GM12892 (cell line): ENCODE results near the gene PCDHA3.
"Not testable (repeated sequence)": the region's sequence is repeated elsewhere in the genome, so short reads cannot be mapped to it uniquely, and the experiment has no call there.

Experiments used
- POLR2A ChIP-seq: IDR thresholded peaks from 2 replicates; pipeline ENCODE4 v1.6.1; 2011; ENCODE audit warnings: low read depth, low read length, control low read depth
- POLR2AphosphoS5 ChIP-seq: IDR thresholded peaks from 2 replicates; pipeline ENCODE4 v1.6.1; 2011; ENCODE audit warnings: low read depth, low read length, control low read depth
- TAF1 ChIP-seq: IDR thresholded peaks from 2 replicates; pipeline ENCODE4 v1.6.1; 2011; ENCODE audit warnings: low read depth, mild to moderate bottlenecking, control low read depth, low read length, borderline replicate concordance

DNA sequence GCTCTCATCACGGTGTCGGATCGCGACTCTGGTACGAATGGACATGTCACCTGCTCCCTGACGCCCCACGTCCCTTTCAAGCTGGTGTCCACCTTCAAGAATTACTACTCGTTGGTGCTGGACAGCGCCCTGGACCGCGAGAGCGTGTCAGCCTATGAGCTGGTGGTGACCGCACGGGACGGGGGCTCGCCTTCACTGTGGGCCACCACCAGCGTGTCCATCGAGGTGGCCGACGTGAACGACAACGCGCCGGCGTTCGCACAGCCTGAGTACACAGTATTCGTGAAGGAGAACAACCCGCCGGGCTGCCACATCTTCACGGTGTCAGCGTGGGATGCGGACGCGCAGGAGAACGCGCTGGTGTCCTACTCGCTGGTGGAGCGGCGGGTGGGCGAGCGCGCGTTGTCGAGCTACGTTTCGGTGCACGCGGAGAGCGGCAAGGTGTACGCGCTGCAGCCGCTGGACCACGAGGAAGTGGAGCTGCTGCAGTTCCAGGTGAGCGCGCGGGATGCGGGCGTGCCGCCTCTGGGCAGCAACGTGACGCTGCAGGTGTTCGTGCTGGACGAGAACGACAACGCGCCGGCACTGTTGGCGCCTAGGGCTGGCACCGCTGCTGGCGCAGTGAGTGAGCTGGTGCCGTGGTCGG is 4.7 kb upstream of the PCDHA3 start:
- TF ChIP-seq POLR2AphosphoS5, POLR2A, TAF1: not testable (repeated sequence)
